ENCODE results near the gene FSIP1.

FSIP1 gene

DNA sequence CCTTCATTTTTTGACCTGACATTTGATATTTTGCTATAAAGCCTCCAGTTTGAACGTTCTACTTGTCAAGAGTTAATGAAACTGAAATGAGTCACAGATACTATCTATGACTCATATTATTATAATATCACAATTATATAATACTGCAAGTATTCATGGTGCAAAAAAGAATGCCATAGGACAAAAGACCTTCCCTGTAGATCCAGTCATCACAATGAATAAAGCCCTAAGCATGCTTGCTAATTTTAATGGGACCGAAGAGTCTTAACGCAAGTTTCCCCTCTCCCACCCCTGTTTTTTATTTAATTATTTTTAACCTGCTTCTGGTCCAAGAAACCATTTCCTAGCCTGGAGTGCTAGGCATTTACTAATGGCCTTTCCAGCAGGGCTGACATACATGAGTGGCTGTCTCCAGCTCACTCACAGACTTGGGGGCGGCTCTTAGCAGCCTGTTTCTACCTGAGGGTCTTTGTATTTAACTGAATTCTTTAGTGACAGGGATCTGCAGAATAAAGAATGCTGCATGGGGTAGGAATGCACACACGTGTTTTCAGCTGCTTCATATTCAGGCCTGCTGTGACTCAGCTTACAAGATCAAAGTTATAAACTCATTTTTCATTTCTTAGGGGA lies 140.5 kb downstream of the FSIP1 start:
- peak; percentile 48 to 61 for ATAC-seq

DNA sequence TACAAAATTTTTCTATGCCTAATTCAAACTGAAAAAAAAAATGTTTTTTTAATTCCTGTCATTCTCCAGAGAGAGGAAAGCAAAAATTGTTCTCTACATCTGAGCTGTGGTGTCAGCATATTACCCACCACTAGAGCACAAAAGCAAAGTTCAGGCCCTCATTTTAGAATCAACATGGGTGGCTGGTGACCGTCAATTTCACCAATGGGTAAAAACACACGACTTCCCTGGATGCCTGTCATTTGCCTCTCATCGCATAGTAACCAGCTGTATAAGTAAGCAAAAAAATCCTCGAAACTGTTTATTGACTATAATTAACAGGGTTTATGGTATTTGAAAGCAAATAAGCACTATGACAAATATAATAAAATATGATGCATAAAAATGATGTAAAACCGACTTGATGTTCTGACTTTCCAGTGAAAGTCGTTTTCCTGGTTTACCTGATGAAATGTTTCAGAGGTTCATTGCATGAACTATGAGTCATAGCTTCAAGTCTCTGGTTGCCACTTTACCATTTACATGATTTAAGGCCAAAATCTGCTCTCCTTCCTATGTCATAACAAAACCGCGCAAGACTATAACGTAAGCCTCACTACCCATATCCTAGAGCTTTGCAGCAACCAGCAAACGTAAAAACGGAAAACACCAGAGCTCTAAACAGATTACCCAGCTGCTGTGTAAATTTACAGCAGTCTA lies 141.3 kb downstream of the FSIP1 start:
- peak; percentile 70 to 74 for ATAC-seq

DNA sequence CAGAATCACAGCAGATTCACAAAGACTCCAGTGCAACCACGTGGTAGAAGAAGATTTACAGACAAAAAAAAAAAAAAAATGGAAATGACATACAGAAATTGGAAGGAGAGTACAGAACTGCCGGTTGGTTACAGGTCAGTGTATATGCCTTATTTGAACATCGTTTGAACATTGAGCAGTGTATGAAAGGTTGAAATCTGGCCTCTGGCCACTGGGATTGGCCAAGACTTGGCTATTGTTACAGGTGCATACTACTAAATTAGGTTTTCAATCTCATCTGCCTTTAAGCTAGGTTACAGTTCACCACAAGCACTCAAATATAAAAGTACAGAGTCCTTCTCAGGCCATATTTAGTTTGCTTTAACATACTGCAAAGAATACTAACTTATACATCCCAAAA lies 142.0 kb downstream of the FSIP1 start:
- ATAC-seq, result no peak

DNA sequence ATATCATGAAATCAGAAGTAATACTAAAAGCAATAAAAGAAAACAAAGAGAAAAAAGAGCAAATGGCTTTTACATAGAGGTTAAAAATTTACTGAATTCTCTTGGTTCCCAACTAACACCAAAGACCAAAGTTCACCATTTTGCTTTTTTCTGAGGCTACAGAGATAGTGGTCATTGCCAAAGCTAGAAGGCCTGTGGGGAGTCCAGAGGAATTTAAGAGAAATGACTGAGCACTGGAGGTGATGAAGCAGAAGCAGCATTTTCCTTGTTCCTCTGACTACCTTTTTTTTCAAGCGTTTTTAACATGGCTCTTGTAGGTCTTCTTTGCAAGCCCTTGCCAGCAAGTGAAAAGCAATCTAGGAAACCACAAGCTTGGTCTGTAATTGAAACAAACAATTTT lies 143.6 kb downstream of the FSIP1 start:
- no peak for ATAC-seq

DNA sequence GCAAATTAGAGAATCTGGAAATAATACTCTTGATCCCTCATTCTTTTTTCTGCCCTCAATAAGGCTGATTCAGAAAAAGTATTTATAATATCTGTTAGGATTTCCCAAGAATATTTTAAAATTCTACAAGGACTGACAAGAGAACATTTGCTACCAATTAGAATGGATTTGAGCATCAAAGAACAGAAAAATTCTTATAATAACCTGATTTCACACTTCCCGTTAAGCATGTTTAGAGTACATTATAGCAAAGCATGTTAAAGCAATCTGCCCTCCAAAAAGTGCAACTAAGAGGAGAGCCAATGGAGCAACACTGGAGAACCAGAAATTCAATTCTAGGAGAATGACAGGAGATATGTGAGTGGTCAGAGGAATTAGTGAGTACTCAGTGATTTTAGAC lies 144.6 kb downstream of the FSIP1 start:
- no peak for ATAC-seq

DNA sequence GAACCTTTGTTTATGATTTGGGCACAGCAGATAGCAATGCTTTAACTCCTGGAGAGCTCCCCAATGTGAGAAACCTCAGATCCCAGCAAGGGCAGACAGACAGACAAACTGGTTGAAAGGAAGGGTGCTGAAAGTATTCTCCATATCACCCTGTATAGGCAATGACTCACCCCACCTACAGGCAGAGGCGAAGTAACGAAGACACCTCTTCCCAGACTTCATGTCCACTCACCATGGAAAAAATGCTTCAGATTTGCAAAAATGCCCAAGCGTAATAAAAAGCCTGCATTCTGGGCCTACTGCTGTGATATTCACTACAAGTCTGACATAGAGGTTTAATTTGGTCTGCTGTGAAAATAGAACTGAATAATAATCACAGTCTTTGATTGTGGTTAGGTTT lies 151.3 kb downstream of the FSIP1 start:
- no peak for ATAC-seq

DNA sequence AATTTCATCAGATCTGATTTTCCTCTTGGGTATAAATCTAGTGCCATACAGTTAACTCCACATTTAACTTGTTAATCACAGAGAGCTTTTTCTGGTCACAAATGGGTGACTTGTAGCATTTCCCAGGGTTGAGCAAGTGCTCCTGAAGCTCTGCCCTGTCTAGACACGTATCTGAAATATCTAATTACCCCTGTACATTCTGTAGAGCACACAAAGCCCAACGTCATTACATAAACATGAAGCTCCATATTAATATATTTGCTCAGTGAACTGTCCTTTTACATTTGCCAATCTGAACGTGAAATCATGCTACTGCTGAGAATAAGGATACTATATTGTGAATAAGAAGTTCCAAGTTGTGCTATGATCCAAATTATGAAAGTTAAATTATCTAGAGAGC lies 152.7 kb downstream of the FSIP1 start:
- ATAC-seq, result no peak

DNA sequence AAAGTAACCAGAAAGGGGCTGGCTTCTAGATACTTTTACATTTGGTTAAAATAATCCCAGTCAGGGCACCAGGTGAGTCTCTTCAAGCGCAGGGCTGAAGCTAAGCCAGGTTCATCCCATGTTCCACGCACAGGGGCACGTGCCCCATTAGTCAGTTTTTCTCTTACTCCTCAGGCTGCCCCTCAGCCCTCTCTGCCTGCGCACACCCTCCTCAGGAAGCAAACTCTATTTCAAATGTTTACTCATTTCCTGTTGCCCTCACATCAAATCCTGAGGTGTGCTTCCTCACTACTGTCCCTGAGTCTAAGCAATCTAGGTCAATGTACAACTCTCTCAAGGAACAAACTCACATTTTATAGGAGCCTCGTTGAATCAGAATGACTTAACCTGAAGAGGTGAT lies 153.3 kb downstream of the FSIP1 start:
- ATAC-seq, result peak; percentile 67

DNA sequence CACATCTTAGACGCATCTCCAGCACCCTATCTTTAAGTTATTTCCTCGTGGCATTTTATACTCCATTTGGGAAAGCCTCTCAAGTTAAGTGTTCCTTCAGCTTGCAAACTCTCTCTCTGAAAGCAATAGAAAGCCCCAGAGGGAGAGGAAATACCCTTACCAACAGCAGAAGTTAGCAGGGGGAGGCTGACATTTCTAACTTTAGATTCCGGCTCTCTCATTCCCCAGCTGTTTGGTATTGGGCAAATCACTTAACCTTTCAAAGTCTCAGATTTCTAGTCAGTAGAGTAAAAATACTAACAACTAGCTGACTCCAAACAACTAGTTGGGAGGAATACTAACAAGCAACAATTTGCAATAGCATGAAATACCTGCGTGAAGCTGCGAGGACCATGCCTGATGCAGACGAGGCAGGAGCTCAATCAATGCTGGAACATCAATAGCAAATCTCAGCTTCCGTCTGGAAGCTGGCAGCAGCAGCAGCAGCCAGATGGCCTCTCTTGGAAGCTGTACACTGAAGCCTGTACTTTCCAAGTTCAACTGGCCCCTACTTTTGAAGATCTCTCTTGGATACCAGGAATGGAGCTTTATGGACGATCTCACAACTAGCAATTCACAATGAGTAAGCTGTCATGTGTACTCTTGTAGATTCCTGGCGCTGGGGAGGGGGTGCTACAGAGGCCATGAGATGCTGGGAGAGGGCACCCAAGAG lies 153.9 kb downstream of the FSIP1 start:
- ATAC-seq, result no peak

DNA sequence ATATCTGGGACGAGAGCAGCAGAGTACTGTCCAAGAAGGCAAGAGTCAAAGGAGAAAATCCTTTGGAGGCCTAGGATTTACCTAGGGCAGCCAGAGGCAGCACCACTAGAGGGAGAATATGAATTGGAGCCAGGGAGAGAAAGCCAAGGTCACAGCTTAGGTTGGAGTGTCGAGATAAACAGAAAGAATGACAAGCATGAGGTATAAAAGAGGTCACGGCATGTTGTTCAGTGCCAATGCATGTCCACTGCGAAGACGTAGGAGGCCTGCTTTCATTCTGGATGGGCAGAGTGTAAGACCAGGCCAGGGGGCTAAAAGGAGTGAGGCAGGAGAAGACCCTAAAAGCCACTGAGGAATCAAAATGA lies 154.5 kb downstream of the FSIP1 start:
- ATAC-seq, result no peak

DNA sequence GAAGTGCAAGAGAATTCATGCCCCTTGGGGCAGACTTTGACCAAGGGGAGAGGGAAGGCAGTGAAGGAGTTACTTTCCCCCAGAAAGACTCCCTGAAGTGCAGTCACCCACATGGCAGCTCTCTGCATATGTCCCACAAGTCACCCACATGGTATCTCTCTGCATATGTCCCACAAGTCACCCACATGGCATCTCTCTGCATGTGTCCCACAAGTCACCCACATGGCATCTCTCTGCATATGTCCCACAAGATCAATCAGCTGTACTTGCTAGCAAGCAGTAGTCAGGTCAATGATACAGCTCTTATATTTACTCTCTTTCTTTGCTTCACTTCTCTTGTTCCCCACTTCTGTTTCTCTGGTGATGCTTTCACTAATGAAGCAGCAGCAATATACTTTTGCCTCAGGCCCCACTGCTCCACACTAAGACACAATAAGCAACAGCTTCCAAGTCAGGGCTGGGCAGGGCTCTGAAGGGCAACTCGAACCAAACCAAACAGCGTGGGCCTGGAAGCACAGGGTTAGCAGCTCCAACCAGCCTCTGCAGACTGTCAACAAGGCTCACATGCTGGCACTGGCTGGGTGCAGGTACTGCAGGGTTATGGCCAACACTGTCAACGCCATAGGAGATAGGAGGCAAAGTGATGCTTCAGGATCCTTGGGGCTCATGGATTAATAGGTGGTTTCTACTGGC lies 155.0 kb downstream of the FSIP1 start:
- ATAC-seq, result no peak

DNA sequence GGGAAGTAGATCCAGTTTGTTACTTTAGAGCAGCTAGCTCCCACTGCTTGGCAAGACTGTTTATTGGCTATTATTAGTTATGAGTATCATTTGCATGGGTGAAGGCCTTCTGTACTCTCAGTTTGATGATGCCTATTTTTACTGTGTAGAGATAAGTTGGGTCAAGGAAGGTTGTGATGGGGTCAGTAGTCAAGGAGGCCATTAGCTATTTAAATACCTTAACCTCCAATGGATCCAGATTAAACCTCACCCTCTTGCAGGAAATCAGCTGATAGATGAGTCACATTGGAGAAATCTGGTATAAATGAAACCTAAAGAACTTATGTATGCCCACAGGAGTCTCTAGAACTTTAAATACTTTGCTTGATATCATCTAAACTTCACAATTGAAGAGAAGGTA lies 156.8 kb downstream of the FSIP1 start:
- ATAC-seq, result no peak

DNA sequence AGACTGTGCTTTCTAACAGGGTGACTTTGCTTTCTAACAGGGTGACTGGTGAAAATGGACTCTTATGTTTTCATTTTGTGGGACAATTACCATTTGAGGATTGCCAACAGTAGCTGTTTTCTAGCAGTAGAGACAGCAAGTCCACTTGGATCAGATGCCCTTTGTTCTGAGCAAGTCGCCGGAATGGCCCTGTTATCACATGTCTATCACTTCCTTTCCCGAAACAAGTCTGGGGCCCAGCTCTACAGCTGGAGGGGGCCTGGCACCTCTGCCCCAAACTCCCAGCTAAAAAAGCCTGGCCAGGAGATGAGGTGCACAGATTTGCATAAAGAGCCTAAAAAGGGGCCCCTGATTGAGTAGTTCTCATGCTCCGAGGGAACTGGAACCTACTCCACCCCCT lies 157.2 kb downstream of the FSIP1 start:
- ATAC-seq, result no peak

DNA sequence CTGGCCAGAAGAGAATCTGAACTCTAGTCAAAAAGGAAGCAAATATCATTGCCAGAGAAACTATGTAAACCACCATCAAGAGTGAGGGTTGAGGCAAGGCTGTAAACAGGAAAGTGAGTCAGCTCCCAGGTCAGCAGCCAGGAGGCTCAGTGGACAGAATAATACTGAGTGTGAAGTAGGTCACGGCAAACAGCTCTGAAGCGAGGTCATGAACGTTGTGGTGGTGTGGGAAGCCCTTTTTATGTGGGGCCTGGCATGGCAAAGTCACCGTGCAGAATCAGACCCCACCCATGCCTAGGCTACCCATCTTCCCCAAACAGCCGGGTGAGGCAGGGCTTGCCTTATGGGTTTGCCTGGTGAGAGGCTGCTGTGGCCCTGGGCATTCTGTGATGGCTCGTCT lies 157.8 kb downstream of the FSIP1 start:
- ATAC-seq, result peak; percentile 67 to 70

DNA sequence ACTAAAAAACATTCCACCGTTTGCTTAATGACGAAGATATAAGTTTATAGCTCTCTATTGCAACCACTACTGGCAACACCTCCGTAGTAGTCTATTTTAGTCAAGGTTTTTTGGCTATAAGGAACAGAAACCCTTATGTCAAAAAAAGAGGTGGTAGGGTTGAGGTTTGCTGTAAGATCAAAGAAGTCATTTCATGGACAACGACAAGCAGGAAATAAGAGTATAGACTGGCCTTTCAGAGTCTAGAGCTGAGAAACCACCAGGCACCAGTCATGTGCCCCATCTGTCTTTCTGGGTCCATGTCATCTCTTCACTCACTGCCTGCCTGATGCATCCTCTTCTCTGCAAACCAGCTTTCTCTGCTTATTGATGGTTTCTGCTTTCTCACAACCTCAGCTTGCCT lies 159.1 kb downstream of the FSIP1 start:
- ATAC-seq, result peak; percentile 76 to 83

DNA sequence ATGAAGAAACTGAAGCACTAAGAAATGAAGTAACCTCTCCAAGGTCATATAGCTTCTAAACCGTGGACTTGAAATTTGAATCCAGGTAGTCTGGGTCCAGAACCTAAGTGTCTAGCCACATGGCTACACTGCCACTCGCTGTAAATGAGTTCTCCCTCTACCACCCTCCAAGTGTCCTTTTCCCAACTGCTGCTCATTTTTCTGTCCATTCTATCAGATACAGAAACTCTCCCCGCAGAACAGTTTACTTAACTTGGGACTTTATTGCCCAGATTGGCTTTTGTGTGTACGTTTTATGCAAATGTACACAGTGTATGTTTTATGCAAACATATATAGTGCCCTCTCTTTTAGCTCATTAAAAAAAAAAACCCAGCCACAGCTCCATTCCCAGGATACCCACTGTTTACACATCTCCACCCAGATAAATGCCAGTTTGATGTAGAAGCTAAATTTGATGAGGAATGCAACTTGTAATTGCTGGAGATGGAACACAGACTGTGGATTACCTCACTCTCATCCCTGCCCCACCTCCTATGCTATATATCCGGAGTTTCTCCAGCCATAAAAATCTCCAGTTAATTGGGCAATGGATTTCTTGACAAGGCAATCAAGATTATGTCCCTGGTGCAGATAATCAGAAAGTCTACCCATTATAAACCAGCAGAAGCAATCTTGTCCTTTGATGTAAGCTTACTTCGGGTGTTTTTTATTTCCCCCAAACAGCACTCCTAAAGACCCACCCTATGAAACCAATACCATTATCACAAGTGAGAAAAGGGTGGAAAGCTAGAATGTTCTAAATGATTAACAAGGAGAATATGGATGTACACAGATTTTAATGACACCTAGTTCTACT lies 159.8 kb downstream of the FSIP1 start:
- no peak for ATAC-seq

DNA sequence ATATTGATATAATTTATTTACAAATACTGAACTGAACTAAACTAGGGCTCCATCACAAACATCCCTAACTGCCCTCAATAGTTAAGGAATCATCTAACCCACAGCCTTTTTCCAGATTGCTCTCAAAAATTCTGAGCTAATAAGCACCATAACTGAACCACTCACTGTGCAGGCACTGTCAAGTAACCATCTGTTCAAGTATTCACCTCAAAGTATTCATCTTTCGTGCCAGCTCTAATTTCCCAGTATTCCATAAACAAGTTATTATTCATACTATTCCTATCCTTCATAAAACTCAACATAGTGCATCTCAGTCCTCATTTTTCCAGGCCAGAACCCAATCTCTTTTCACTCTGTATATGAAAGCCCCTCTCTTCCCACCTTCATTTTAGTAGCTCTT lies 160.7 kb downstream of the FSIP1 start:
- no peak for ATAC-seq

DNA sequence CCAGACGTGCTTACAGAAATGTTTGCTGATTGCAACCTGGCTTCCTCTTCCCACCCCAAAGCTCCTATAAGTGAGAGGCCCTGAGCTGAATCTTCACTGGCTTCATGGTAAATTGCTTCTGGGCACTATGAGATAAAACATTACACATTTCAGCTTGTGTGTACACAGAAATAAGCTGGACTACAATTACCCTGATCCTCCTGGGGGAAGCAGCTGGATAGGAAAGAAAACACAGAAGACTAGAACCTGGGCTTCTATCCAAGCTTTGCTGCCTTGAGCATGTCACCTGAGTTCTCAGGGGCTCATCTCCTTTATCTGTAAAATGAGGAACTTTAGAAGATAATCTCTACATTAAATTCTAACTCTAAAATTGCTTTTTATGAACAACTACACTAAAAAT lies 161.4 kb downstream of the FSIP1 start:
- ATAC-seq, result no peak

DNA sequence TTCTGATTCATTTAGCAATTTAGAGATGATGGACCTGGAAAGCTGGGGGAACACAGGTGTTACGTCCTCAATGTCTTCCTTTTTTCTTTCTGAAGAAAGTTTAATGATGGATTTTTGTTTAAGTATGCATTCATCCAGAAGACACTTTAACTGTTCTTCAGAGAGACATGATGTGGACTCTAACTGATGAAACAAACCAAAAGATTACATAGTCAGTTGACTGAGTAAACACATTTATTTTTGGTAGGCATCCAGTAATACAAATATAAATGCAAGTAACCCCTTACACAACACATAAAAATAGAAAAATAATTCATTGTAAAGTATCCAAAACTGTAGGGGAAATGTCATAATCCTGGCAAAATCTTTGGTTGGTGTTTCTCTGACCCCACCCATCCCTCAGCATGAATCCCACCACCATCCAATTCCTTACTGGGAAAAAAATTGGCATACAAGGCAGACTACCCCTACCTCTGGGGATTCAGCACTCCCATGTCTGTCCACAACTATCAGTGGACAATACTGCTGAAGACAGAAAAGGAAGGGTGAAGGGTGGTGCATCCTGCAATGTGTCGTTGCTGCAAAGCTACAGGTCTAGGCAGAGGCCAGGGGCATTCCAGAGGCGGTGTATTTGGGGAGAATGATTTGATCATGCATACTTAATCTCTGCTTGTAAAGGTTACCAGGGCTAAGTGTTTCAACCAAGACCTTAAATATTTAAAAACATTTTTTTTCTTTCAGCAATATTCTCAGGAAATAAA lies 164.4 kb downstream of the FSIP1 start:
- ATAC-seq, result no peak

DNA sequence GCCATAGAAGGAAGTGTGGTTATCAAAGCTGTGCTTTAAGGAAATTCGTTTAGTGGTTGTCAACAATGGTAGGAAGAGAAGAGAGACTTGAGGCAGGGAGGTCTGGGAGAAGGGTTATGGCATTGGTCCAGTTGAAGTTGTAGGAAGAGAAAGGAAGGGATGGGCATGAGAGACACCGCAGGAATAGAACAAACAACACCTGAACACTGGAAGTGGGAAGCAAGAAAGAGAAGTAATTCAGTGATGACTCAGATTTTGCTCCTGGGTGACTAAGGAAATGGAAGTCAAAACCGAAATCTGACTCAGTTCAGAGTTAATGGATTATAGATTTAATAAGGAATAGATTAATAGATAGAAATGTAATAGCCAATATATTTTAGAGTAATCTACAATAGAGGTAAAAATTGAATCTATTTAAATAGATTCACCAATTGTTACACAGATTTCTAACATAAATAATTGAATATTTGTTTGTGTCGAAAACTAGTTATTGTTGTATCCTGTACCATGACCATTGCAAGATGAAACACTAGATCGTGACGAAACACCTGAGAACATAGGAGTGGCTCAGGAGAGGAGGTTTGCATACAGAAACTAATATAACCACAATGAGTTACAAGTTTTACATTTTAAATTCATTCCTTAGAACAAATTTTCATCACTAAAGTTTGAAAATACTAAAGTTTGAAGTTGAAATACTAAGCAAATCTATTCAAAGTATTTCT lies 165.7 kb downstream of the FSIP1 start:
- ATAC-seq, result no peak

DNA sequence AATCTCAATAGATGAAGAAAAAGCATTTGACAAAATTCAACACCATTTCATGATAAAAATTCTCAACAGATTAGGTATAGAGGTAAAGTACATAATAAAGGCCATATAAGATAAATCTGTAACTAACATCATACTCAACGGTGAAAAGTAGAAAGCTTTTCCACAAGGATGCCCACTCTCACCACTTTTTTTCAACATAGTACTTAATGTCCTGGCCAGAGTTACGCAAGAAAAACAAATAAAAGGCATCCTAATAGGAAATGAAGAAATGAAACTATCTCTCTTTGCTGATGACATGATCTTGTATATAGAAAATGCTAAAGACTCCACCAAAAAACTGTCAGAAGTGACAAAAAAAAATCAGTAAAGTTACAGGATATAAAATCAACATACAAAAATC lies 168.8 kb downstream of the FSIP1 start:
- no peak for ATAC-seq

All from activated CD4-positive, CD25-positive, alpha-beta regulatory T cell treated with anti-CD3 and anti-CD28 coated beads, Interleukin-2, amount 50 U/mL, for 24 hours (primary cell).